ENCODE data around the gene MROH7.

The MROH7 gene

DNA sequence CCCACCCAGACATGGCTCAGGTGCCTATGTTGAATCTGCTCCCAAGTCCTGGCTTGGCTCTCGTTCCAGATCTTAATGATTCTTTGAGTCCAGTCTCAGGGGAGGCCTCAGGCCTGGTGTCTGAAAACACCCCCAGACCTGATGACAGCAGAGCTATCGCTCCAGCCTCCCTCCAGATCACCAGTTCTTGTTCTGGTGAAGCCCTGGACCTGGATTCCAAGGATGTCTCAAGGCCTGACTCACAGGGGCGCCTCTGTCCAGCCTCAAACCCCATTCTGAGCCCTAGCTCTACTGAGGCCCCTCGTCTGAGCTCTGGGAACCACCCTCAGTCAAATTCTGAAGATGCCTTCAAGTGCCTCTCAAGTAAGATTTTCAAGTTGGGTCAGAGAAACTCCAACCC lies 11.4 kb downstream of the MROH7 start:
- DNase-seq: no peak

DNA sequence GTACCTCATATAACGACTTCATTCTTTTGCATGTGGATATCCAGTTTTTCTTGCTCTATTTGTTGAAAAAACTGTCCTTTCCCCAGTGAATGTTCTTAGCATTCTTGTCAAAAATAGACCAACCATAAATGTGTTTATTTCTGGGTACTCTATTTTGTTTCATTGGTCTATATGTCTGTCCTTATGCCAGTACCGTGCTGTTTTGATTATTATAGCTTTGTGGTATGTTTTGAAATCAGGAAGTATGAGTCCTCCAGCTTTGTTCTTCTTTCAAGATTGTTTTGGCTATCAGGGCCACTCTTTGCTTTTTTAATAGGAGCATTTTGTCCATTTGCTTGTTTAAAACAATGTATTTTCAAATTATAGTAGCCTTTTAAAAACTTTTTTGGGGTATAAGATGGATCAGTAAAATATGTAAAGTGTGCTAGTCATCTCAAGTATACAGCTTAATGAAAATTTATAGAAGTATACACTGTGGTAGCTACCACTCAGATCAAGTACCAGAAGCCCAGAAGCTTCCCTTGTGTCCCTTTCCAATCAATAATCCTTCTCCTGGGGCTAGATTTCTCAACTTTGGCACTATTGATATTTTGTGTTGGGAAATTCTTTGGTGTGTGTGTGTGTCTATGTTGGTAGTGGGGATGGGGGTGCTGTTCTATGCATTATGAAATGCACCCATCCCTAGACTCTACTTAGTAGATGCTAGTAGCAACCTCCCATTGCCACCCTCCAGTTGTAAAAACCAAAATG lies 16.8 kb downstream of the MROH7 start:
- no peak for DNase-seq

DNA sequence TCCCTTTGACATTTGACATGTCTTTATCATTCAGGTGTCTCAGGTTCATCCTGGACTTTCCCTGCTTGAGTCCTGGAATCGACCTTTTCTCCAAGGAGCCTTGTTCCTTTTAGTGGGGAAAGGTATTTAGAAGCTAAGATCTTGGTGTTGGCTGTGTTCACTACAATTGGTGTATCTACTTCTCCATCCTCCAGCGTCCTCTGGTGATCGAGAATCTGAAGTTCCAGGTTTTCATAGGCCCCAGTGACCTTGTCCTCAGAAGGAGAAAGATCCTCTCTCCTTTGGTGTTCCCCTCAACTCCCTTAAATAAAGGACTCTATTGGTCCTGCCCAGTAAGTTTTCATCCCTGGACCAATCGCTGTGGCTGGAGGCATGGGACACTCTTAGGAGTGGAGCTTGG lies 22.1 kb downstream of the MROH7 start:
- no peak for DNase-seq

DNA sequence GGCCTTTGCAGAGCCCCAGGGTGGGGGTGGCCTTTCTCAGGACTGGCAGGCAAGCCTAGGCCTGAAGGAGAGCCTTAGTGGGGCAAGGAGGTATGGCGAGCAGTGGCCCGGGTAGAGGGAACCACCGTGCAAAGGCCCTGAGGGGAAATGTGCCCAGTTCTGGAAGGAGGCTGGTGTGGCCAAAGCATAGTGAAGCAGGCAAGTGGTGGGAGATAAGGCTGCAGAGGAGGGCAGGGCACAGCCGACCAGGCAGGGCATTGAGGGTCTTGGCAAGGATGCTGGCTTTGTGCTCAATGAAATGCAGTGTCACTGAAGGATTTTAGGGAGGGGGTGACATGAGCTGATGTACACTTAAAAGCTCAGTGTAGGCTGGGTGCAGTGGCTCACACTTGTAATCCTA lies 22.8 kb downstream of the MROH7 start:
- DNase-seq: no peak

DNA sequence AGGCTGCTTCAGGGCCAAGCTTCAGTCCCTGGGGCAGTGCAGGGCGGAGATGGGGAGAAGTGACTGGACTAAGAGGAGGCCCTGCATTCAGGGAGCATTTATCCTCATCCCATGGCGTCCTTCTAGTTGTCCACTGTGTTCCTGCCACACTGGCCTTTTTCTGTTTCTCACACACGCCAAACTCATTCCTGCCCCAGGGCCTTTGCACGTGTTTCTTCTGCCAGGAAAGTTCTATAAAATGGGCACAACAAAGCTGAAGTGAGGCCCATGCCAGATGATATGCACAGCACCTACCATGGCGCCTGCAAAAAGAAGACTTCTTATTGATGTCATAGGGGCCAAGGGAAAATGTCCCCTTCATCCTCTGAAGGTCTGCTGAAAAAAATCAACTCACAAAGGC lies 24.3 kb downstream of the MROH7 start:
- no peak for DNase-seq

DNA sequence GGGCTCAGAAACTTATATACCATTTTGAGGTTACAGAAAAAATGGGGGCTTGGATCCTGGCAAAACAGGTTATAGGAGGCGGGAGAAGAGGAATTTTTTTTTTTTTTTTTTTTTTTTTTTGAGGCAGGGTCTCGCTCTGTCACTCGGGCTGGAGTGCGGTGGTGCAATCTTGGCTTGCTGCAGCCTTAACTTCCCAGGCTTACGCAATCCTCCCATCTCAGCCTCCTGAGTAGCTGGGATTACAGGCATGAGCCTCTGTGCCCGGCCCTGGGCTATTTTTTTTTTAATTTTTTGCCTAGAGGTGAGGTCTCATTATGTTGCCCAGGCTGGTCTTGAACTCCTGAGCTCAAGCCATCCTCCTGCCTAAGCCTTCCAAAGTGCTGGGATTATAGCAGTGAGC lies 24.7 kb downstream of the MROH7 start:
- no peak for DNase-seq

GRCh38 chr1:54667797-54668196 lies 26.2 kb downstream of the MROH7 start:
- no peak for DNase-seq

- DNase-seq: no peak
These were observed 27.0 kb downstream of the MROH7 start for GRCh38 chr1:54668567-54668966.

- DNase-seq: peak; percentile 67
These were observed 30.5 kb downstream of the MROH7 start for GRCh38 chr1:54671985-54672608.

DNA sequence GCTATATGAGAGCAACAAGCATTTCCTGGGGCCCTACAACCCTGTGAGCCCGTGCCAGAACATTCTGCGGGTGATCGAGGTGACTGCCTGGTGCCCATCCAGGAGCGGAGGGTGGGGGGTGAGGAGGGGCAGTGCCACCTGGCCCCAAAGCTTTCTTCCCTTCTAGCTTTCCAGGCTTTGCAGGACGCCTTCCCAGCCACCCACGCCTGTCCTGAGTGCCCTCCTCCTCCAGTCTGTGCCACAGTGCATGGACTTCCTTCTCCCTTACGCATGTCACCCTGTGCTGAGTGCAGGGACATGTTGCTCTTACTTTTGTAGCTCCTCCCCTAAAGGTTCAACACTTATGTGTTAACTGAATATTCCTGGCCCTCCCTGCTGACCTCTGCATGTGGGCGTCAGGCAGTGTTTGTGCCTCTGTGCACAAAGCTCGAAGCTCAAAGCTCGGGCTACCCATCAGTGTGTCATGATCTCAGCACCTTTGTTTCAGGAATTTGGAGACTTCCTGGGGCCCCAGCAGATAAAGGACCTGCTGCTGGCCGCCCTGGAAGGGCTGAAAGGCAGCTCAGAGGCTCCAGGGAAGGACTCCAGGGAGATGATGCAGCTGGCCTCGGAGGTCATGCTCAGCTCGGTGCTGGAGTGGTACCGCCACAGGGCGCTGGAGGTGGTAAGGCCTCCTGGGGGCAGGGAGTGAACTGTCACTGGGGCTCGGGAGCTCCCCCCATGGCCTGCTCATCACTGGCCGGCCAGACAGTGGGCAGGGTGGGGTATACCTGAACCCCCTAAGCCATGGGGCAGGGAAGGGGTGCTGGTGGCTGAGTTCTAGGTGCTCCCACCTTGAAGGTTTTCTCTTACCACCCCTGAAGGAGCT lies 37.4 kb downstream of the MROH7 start:
- DNase-seq: no peak

GRCh38 chr1:54679706-54680105 lies 38.1 kb downstream of the MROH7 start:
- no peak for DNase-seq

DNA sequence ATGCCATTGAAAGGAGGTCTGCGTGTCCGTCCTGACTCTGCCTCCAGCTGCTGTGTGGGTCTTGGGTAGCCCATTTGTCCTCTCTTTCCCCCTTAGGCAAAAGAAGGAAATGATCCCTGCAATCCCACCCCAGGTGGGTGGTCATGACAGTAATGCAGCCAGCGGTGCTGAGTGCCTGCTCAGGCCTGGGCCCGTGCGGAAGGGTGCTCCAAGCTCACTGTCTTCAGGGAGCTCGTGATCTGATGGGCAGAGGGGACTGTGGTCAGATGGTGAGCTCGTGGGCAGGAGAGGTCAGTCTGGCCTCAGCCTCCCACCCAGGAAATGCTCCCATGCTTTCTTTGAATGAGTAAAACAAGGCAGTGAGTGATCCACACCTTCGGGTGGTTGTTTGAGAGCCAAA lies 38.8 kb downstream of the MROH7 start:
- DNase-seq: no peak

GRCh38 chr1:54681358-54681757 lies 39.8 kb downstream of the MROH7 start:
- DNase-seq: no peak

GRCh38 chr1:54683453-54683852 lies 41.9 kb downstream of the MROH7 start:
- DNase-seq: no peak

DNA sequence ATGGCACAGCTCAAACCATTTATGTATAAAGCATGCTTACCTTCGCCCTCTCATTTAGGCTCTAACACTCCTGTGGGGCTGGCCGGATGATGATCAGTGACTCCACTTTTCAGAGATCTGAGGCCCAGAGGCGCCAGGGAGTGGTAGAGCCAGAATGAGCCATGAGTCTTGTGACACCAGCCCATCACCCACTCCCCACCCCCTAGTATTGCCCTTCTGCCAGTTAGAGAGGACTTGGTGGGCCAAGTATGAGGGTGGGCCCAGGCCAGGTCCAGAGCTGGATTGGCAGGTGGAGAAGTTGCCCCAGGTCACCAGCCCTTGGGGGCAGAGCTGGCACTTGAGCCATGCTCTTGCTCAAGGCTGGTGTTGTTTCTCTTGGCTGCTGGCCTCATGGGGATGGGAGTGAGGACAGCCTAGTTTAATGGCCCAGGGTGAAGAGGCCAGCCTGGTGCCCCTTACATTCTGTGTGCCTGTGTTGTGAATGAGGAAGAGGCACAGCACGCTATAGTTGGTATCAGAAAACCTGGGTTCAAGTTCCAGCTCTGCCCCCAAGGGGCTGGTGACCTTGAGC lies 43.8 kb downstream of the MROH7 start:
- no peak for DNase-seq

GRCh38 chr1:54686155-54686554 lies 44.6 kb downstream of the MROH7 start:
- DNase-seq: no peak

- DNase-seq: no peak
These were observed 53.2 kb downstream of the MROH7 start for GRCh38 chr1:54694771-54695170.

GRCh38 chr1:54695221-54695620 lies 53.6 kb downstream of the MROH7 start:
- DNase-seq: no peak

DNA sequence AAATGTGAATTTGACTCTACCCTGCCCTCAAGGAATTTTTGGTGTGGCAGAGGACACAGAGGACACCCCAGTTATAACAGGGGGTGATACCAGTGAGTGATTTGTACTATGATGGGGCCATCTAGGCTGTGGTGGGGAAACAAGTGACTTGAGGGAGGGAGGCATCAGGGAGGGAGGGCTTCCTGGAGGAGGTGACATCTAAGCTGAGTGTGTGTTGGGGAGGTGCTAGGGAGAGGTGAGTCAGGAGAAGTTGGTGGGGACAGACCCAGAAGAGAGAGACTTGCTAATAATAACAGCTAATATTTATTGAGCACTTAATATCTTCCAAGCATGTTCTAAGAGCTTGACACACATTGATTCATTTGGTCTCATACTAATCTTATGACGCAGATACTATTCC lies 54.2 kb downstream of the MROH7 start:
- DNase-seq: no peak

DNA sequence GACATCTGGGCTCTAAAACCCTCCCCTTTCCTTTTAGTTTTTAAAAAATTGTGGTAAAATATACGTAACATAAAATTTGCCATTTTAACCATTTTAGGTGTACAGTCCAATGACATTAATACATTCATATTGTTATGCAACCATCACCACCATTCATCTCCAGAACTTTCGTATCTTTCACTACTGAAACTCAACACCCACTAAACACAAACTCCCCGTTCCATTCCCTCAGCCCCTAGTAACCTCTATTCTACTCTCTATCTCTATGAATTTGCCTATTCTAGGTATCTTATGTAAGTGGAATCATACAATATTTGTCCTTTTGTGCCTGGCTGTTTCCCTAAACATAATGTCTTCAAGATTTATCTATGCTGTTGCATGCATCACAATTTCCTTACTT lies 54.7 kb downstream of the MROH7 start:
- DNase-seq: no peak

DNA sequence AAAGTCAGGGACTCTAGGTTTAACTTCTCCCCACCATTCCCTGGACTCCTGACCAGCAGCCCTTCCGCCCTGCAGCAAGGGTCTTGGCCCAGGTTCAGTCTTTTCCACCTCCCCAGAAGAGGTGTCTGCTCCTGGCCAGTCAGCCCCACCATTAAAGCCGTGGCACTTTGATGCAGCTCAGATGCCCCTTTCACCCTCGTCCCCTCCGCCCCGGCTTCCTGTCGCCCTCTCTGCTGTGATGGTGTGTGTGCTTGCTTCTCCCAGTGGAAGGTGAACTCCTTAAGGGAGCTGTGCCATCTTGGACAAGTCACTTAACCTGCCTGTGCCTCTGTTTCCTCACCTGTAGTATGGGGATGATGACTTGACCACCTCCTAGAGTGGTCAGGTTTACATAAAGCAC lies 56.3 kb downstream of the MROH7 start:
- DNase-seq: no peak

DNA sequence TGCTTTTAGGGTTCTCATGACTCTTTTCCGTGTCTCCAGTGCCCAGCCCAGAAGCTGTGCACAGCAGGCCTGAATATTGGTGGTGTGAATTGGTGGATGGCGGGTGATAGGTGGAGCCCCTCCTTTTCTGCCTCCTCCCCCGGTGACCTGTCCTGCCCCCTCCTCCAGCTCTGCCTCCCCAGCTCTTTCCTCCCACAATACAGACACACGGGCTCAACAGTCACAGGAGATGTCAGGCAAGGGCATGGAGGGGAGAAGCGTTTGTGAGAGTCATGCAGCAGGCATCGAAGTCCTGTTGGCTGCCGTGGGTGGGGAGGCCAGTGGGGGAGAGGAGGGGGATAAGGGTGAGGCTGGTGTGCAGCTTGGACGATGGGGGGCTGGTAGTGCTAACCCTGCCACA lies 56.8 kb downstream of the MROH7 start:
- DNase-seq: no peak

GRCh38 chr1:54699936-54700525 lies 58.4 kb downstream of the MROH7 start:
- no peak for DNase-seq

Measured in activated CD4-positive, CD25-positive, alpha-beta regulatory T cell treated with anti-CD3 and anti-CD28 coated beads, Interleukin-2, amount 50 U/mL, for 72 hours (primary cell).